GM18520 (cell line): ENCODE results near the gene UQCRH.
"Not testable (repeated sequence)": the region's sequence is repeated elsewhere in the genome, so short reads cannot be mapped to it uniquely, and the experiment has no call there.

Source experiments
- ATAC-seq: cut with Tn5 transposase; IDR thresholded peaks from one replicate; pipeline ENCODE4 v1.9.1; 2021; ENCODE audit not compliant: unreplicated experiment

The UQCRH gene

GRCh38 chr1:46298387-46298786 lies 5.1 kb upstream of the UQCRH start:
- no peak for ATAC-seq

GRCh38 chr1:46300673-46301405 lies 2.7 kb upstream of the UQCRH start:
- no peak for ATAC-seq

- no peak for ATAC-seq
These were observed 2.1 kb upstream of the UQCRH start for GRCh38 chr1:46301406-46301807.

GRCh38 chr1:46301808-46302640 lies 1.5 kb upstream of the UQCRH start:
- no peak for ATAC-seq

GRCh38 chr1:46302641-46303037 lies 859 bp upstream of the UQCRH start:
- peak; percentile 1 for ATAC-seq

- no peak for ATAC-seq
These were observed 401 bp downstream of the UQCRH start for GRCh38 chr1:46303872-46304326.

GRCh38 chr1:46306159-46306530 lies 2.6 kb downstream of the UQCRH start:
- ATAC-seq: no peak

- no peak for ATAC-seq
These were observed 6.1 kb downstream of the UQCRH start for GRCh38 chr1:46309401-46310159.

- no peak for ATAC-seq
These were observed 6.8 kb downstream of the UQCRH start for GRCh38 chr1:46310321-46310720.

GRCh38 chr1:46315669-46316403 lies 12.3 kb downstream of the UQCRH start:
- no peak for ATAC-seq

- ATAC-seq: no peak
These were observed 13.8 kb downstream of the UQCRH start for GRCh38 chr1:46317323-46317722.

- ATAC-seq: not testable (repeated sequence)
These were observed 15.8 kb downstream of the UQCRH start for GRCh38 chr1:46319301-46319700.

GRCh38 chr1:46319960-46320914 lies 16.7 kb downstream of the UQCRH start:
- not testable (repeated sequence) for ATAC-seq

- not testable (repeated sequence) for ATAC-seq
These were observed 18.7 kb downstream of the UQCRH start for GRCh38 chr1:46322191-46322590.

- ATAC-seq: not testable (repeated sequence)
These were observed 22.0 kb downstream of the UQCRH start for GRCh38 chr1:46325285-46326076.

GRCh38 chr1:46328182-46328581 lies 24.7 kb downstream of the UQCRH start:
- ATAC-seq: not testable (repeated sequence)

- not testable (repeated sequence) for ATAC-seq
These were observed 26.3 kb downstream of the UQCRH start for GRCh38 chr1:46329807-46330206.

- ATAC-seq: not testable (repeated sequence)
These were observed 26.9 kb downstream of the UQCRH start for GRCh38 chr1:46330381-46330780.
